HepG2 (cell line): ENCODE measurements around the gene IL22RA1. TPM values are rescaled to one million over a fixed set of nuclear protein-coding genes. Genes with fewer than 3 reads are reported as not detected.

Experiments used
- ATAC-seq: fragments of 200-7000 bp; cut with Tn5 transposase; 3 replicates; pipeline ENCODE4 v1.9.1; 2020; ENCODE audit warnings: mild to moderate bottlenecking, moderate library complexity
- BruUV-seq: library from RNA; stranded (reverse); fragments of 400-500 nt; replicated peaks from 2 replicates; lab custom pipeline; 2021; lab: Mats Ljungman, UMichigan
- CTCF ChIA-PET: fragments of 300-600 bp; formaldehyde crosslinking; extraction: SDS; loops from one replicate; lab custom pipeline; 2021; ENCODE audit warnings: low total read pairs, inconsistent platforms, low intra/inter-chr PET ratio; lab: Yijun Ruan, JAX
- POLR2A ChIA-PET: fragments of 350-600 bp; sonication (Branson Sonifier 250); formaldehyde crosslinking; loops from one replicate; lab custom pipeline; 2020; ENCODE audit warnings: antibody characterized with exemption, inconsistent platforms; lab: Yijun Ruan, JAX
- DNase-seq: peaks from one replicate; pipeline ENCODE4 v3.0.0-alpha.2; 2015; ENCODE audit warnings: low spot score
- FAIRE-seq: peaks from 3 replicates; lab custom pipeline; 2011; peaks lifted over from hg19 to GRCh38; lab: Jason Lieb, UNC
- H2AFZ ChIP-seq: one replicate; pipeline ENCODE4 v1.6.1; 2011; ENCODE audit warnings: low read length, inconsistent platforms
- H3K27ac ChIP-seq: fragments of 300-600 bp; 3 replicates; pipeline ENCODE4 v1.8.0; 2011; ENCODE audit warnings: mixed run types, mild to moderate bottlenecking, mixed read lengths, low read length, inconsistent platforms; ENCODE audit not compliant: insufficient read depth; ENCODE audit errors: extremely low read length
- H3K27me3 ChIP-seq, 2 experiments: fragments of 200-600 bp in 1 of 2; 2 replicates in 1 of 2; 3 replicates in 1 of 2; pipeline versions ENCODE4 v1.6.0 to v1.8.0; 2011; ENCODE audit warnings: low read length in 2 of 2, mild to moderate bottlenecking in 2 of 2, moderate library complexity in 2 of 2, inconsistent platforms in 1 of 2; ENCODE audit not compliant: insufficient read depth in 2 of 2, control insufficient read depth in 1 of 2
- H3K36me3 ChIP-seq, 2 experiments: fragments of 200-600 bp in 1 of 2; replicated peaks in 1 of 2; 2 replicates in 1 of 2; 3 replicates in 1 of 2; pipeline versions ENCODE4 v1.5.1 to v1.8.0; 2011; ENCODE audit warnings: low read length in 2 of 2, inconsistent platforms in 1 of 2; ENCODE audit not compliant: insufficient read depth in 2 of 2, control insufficient read depth in 1 of 2
- H3K4me1 ChIP-seq: 2 replicates; pipeline ENCODE4 v1.5.1; 2012; ENCODE audit warnings: low read length, inconsistent platforms; ENCODE audit not compliant: insufficient read depth
- H3K4me2 ChIP-seq: 2 replicates; pipeline ENCODE4 v1.6.0; 2011; ENCODE audit warnings: low read depth, low read length, inconsistent platforms
- H3K4me3 ChIP-seq, 3 experiments: fragments of 200-600 bp in 1 of 3; sonication (generic), shearing (Covaris generic) in 1 of 3; replicated peaks in 1 of 3; 2 replicates each; pipeline ENCODE4 v1.5.1; 2011 to 2016; ENCODE audit warnings: low read length in 3 of 3, inconsistent platforms in 2 of 3, low read depth in 2 of 3, mild to moderate bottlenecking in 2 of 3, control low read depth in 1 of 3, mixed read lengths in 1 of 3; ENCODE audit not compliant: insufficient read depth in 1 of 3
- H3K79me2 ChIP-seq: one replicate; pipeline ENCODE4 v1.6.1; 2011; ENCODE audit warnings: low read length, inconsistent platforms; ENCODE audit not compliant: insufficient read depth
- H3K9ac ChIP-seq: 2 replicates; pipeline ENCODE4 v1.6.0; 2011; ENCODE audit warnings: mild to moderate bottlenecking, low read depth, low read length, inconsistent platforms; ENCODE audit not compliant: insufficient read depth
- H3K9me3 ChIP-seq: 2 replicates; pipeline ENCODE4 v1.5.1; 2012; ENCODE audit warnings: mild to moderate bottlenecking, low read length
- H4K20me1 ChIP-seq: 2 replicates; pipeline ENCODE4 v1.6.0; 2011; ENCODE audit warnings: inconsistent platforms, mild to moderate bottlenecking, low read length, moderate library complexity; ENCODE audit not compliant: insufficient read depth
- ETV6 ChIP-seq: sonication (generic); formaldehyde crosslinking; conservative IDR thresholded peaks from 2 replicates; pipeline ENCODE4 v1.4.0; 2020; ENCODE audit warnings: missing genetic modification reagents
- HMG20B ChIP-seq: conservative IDR thresholded peaks from 2 replicates; pipeline ENCODE4 v1.6.1; 2016; ENCODE audit warnings: missing genetic modification reagents, missing compliant biosample characterization
- HOXA7 ChIP-seq: sonication (generic); formaldehyde crosslinking; IDR thresholded peaks from 2 replicates; pipeline ENCODE4 v1.8.1; 2022; ENCODE audit warnings: mild to moderate bottlenecking, missing genetic modification reagents, moderate library complexity
- KDM6A ChIP-seq: IDR thresholded peaks from 2 replicates; pipeline ENCODE4 v1.6.1; 2016; ENCODE audit warnings: low read depth
- MLLT10 ChIP-seq: sonication (generic); formaldehyde crosslinking; IDR thresholded peaks from 2 replicates; pipeline ENCODE4 v1.4.0; 2020; ENCODE audit warnings: missing genetic modification reagents
- RELA ChIP-seq: sonication (generic); formaldehyde crosslinking; IDR thresholded peaks from 2 replicates; pipeline ENCODE4 v1.4.0; 2020; ENCODE audit warnings: missing genetic modification reagents
- ZBTB7A ChIP-seq: sonication (generic); formaldehyde crosslinking; IDR thresholded peaks from 2 replicates; pipeline ENCODE4 v1.8.0; 2022; ENCODE audit warnings: mild to moderate bottlenecking, missing genetic modification reagents
- ZNF160 ChIP-seq: sonication (generic); formaldehyde crosslinking; IDR thresholded peaks from 2 replicates; pipeline ENCODE4 v1.8.0; 2022; ENCODE audit warnings: mild to moderate bottlenecking, inconsistent platforms, missing genetic modification reagents
- WGBS: methylation state at CpG from one replicate; pipeline ENCODE4 v1.1.6; 2017; ENCODE audit warnings: low lambda C conversion rate; 5-methylcytosine and 5-hydroxymethylcytosine counted together
- in situ Hi-C: cut with HindIII; loops from 2 replicates; pipeline ENCODE4 v1.10.0; 2017; ENCODE audit warnings: low pct_unique_long_range_greater_than_20kb; ENCODE audit not compliant: extremely low pct_ligation_motif_present
- intact Hi-C: fragments of 100-400 bp; cut with micrococcal nuclease; formaldehyde crosslinking; loops from one replicate; pipeline ENCODE4 v1.10.0; 2022; ENCODE audit not compliant: unreplicated experiment
- polyA plus RNA-seq, 8 experiments: library from polyadenylated mRNA; depleted of rRNA in 3 of 8; stranded (reverse) in 7 of 8; unstranded in 1 of 8; fragments of >200 nt; fragmentation: Illumina TruSeq in 4 of 8; extraction: Trizol in 4 of 8; gene quantifications; 2 replicates each; pipeline versions ENCODE4 v1.2.1 to v1.2.3, GENCODE V29; 2011 to 2016; ENCODE audit warnings: low read depth in 4 of 8, missing spikeins in 1 of 8, mixed read lengths in 1 of 8; ENCODE audit not compliant: insufficient read depth in 1 of 8
- total RNA-seq, 5 experiments: library from RNA; depleted of rRNA; stranded (reverse); fragments of >200 nt; fragmentation: Illumina TruSeq; extraction: Trizol; gene quantifications; 2 replicates each; pipeline ENCODE4 v1.2.3, GENCODE V29; 2016; ENCODE audit warnings: low read depth in 1 of 5
- TF ChIP-seq, protein P1 (sequence below): sonication (generic); formaldehyde crosslinking; IDR thresholded peaks from 2 replicates; pipeline ENCODE4 v1.4.0; 2020; ENCODE audit warnings: missing genetic modification reagents
- TF ChIP-seq, protein P2 (sequence below): sonication (generic); formaldehyde crosslinking; IDR thresholded peaks from 2 replicates; pipeline ENCODE4 v1.4.0; 2020; ENCODE audit warnings: mild to moderate bottlenecking, missing genetic modification reagents
- TF ChIP-seq, protein P3 (sequence below): sonication (generic); formaldehyde crosslinking; IDR thresholded peaks from 2 replicates; pipeline ENCODE4 v1.4.0; 2020; ENCODE audit warnings: missing genetic modification reagents
- TF ChIP-seq, protein P4 (sequence below): sonication (generic); formaldehyde crosslinking; IDR thresholded peaks from 2 replicates; pipeline ENCODE4 v1.9.0; 2022; ENCODE audit warnings: low read depth, missing genetic modification reagents

IL22RA1 gene
- total and polyA plus RNA-seq, 2 of the 13 experiments (the other 11 are each of a cell fraction or from before 2014, with no cell fraction given): 4.4 to 10.2 TPM

DNA sequence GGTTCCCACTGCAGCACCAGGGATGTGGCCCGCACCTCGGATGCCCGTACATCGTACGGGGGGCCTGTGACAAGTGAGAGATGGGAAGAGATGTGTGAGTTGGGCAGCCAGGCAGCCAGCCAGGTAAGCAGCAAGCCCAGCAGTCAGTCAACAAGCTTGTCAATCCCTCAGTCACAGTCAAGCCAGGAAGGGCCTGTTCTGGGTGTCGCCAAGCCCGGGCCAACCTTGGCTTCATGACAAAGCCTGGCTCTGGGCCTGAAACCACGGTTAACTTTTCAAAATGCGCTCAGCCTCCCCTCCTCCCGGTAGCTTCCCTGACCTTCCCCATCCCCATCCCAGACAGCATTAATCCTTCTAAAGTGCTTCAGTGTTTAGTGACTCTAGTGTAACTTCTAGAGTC lies 62.8 kb downstream of the IL22RA1 start (continued):
- TF ChIP-seq, protein P1, sequence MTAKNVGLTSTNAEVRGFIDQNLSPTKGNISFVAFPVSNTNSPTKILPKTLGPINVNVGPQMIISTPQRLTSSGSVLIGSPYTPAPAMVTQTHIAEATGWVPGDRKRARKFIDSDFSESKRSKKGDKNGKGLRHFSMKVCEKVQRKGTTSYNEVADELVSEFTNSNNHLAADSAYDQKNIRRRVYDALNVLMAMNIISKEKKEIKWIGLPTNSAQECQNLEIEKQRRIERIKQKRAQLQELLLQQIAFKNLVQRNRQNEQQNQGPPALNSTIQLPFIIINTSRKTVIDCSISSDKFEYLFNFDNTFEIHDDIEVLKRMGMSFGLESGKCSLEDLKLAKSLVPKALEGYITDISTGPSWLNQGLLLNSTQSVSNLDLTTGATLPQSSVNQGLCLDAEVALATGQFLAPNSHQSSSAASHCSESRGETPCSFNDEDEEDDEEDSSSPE: no peak
- TF ChIP-seq ZNF160 (CRISPR knock-in tag) (no peak), HMG20B (CRISPR knock-in tag) (no peak)

DNA sequence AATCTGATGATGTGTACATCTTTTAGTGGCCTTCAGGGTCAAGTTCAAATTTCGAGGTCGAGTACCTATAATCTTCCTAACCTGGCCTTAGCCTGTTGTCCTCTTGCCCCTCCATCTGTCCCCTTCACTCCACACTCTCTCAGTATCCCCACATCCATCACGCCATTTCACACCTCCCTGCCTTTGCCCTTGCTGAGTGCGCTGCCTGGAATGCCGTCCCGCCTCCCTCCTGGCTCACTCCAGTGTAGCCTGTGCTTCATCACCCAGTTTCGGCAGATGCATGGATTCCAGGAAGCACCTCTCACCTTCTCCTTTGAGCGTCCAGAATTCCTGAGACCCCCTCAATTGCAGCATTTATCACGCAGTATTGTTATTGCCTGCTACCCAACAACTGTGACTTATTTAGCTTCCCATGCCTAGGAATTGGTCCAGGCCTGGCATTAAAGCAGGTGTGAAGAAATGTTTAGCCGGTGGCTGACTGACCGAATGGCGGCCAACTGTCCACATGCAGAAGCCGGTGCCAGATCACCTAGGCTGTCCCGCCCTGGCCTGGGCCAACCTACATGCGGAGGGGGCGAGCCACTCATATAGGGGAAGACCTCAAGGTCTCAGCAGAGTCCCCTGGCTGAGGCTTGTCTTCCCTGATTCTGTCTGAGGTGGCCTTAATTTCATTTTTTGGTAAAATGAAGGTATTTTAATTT lies 65.5 kb downstream of the IL22RA1 start:
- H3K4me1 ChIP-seq: no peaks in the 10 kb centered on the region
- no peak overlapping the region for H3K9ac ChIP-seq
- no peaks in the 10 kb centered on the region for H4K20me1 ChIP-seq
- intact Hi-C loops: no loop called here
- no peak overlapping the region for H3K4me3 ChIP-seq
- in situ Hi-C loops: loop anchor here (10.0 kb wide), 1 partner anchor 317 kb away; no protein-coding TSS in a partner anchor
- H3K27ac ChIP-seq: no peak overlapping the region
- FAIRE-seq: no peak
- H3K27me3 ChIP-seq: no peaks in the 10 kb centered on the region
- ChIA-PET POLR2A (no interaction called here), CTCF (no interaction called here)
- ATAC-seq: no peak
- H3K79me2 ChIP-seq: no peaks in the 10 kb centered on the region
- no peak overlapping the region for H3K4me2 ChIP-seq
- peaks cover 6 to 15% of the 10 kb centered on the region in 2 experiments; a peak in 4 of 5 replicates for H3K36me3 ChIP-seq
- no peaks in the 10 kb centered on the region for H3K9me3 ChIP-seq
- no peak for DNase-seq
- BruUV-seq: no TSS peak
- no peak for TF ChIP-seq RELA (CRISPR knock-in tag)
- TF ChIP-seq KDM6A (CRISPR knock-in tag): no peak
- no peak for TF ChIP-seq MLLT10
- TF ChIP-seq, protein P2, sequence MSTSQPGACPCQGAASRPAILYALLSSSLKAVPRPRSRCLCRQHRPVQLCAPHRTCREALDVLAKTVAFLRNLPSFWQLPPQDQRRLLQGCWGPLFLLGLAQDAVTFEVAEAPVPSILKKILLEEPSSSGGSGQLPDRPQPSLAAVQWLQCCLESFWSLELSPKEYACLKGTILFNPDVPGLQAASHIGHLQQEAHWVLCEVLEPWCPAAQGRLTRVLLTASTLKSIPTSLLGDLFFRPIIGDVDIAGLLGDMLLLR (CRISPR knock-in tag): no peak
- TF ChIP-seq HOXA7 (CRISPR knock-in tag): no peak
- TF ChIP-seq ZBTB7A (CRISPR knock-in tag): no peak
- TF ChIP-seq, protein P3, sequence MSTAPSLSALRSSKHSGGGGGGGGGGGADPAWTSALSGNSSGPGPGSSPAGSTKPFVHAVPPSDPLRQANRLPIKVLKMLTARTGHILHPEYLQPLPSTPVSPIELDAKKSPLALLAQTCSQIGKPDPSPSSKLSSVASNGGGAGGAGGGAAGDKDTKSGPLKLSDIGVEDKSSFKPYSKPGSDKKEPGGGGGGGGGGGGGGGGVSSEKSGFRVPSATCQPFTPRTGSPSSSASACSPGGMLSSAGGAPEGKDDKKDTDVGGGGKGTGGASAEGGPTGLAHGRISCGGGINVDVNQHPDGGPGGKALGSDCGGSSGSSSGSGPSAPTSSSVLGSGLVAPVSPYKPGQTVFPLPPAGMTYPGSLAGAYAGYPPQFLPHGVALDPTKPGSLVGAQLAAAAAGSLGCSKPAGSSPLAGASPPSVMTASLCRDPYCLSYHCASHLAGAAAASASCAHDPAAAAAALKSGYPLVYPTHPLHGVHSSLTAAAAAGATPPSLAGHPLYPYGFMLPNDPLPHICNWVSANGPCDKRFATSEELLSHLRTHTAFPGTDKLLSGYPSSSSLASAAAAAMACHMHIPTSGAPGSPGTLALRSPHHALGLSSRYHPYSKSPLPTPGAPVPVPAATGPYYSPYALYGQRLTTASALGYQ (CRISPR knock-in tag): no peak
- TF ChIP-seq ETV6 (CRISPR knock-in tag): no peak
- TF ChIP-seq, protein P4, sequence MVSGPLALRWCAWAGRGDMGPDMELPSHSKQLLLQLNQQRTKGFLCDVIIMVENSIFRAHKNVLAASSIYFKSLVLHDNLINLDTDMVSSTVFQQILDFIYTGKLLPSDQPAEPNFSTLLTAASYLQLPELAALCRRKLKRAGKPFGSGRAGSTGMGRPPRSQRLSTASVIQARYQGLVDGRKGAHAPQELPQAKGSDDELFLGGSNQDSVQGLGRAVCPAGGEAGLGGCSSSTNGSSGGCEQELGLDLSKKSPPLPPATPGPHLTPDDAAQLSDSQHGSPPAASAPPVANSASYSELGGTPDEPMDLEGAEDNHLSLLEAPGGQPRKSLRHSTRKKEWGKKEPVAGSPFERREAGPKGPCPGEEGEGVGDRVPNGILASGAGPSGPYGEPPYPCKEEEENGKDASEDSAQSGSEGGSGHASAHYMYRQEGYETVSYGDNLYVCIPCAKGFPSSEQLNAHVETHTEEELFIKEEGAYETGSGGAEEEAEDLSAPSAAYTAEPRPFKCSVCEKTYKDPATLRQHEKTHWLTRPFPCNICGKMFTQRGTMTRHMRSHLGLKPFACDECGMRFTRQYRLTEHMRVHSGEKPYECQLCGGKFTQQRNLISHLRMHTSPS (CRISPR knock-in tag): no peak
- WGBS: 94% methylated on average over 13 of the region's 16 CpGs
- no peak overlapping the region for H2AFZ ChIP-seq
